ENCODE results near the gene SIGLEC5.

SIGLEC5 gene

GRCh38 chr19:51610576-51610975 lies 19.6 kb downstream of the SIGLEC5 start:
- no peak for DNase-seq (ENCODE audit: low read depth)
- no peak overlapping the region for H3K4me3 ChIP-seq (ENCODE audit: low read depth, low read length)
- TF ChIP-seq, protein P1, sequence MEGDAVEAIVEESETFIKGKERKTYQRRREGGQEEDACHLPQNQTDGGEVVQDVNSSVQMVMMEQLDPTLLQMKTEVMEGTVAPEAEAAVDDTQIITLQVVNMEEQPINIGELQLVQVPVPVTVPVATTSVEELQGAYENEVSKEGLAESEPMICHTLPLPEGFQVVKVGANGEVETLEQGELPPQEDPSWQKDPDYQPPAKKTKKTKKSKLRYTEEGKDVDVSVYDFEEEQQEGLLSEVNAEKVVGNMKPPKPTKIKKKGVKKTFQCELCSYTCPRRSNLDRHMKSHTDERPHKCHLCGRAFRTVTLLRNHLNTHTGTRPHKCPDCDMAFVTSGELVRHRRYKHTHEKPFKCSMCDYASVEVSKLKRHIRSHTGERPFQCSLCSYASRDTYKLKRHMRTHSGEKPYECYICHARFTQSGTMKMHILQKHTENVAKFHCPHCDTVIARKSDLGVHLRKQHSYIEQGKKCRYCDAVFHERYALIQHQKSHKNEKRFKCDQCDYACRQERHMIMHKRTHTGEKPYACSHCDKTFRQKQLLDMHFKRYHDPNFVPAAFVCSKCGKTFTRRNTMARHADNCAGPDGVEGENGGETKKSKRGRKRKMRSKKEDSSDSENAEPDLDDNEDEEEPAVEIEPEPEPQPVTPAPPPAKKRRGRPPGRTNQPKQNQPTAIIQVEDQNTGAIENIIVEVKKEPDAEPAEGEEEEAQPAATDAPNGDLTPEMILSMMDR (IDR thresholded peaks at IDR 0.05; ENCODE audit: low read depth, low read length, missing control alignments) = no peak

GRCh38 chr19:51607920-51608562 lies 22.2 kb downstream of the SIGLEC5 start:
- no peak overlapping the region for H3K4me3 ChIP-seq (ENCODE audit: low read depth, low read length)
- DNase-seq (ENCODE audit: low read depth) = no peak
- TF ChIP-seq, protein P1 (IDR thresholded peaks at IDR 0.05; ENCODE audit: low read depth, low read length, missing control alignments) = peak; percentile 79

GRCh38 chr19:51607077-51607476 lies 23.1 kb downstream of the SIGLEC5 start:
- no peak overlapping the region for H3K4me3 ChIP-seq (ENCODE audit: low read depth, low read length)
- TF ChIP-seq, protein P1 (IDR thresholded peaks at IDR 0.05; ENCODE audit: low read depth, low read length, missing control alignments) = no peak
- peak; percentile 97 for DNase-seq (ENCODE audit: low read depth)

DNA sequence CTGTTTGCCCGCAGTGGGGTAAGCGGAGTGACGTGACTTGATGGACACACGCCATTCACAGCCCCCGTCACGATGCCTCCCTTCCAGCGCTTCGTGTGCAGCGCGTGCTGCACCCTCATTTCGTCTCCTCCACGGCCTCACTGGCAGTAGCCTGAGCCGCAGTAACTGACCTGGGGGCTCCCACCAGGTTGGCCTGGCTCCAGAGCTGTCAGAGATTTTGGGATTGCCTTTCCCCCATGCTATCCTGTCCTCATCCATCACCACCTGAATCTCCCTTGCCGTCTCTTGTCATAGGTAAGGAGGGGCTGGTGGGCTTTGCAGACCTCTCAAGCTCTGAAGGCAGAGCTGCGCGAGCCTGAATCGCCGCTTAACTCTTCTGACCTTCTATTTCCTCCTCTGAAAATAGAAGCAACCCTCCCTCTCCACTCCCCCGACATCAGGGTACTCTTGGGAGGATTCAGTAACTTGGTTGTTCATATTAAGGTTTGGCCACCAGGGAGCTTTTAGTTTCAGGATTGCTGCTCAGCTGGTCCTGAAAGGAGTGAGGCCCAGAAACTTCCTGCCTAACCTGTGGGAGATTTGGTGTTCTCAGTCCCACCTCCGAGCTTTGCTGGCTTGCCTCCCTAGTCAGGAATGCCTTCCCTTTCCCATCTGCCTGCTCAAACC lies 27.9 kb downstream of the SIGLEC5 start:
- H3K4me3 ChIP-seq (ENCODE audit: low read depth, low read length) = 0 out of 2 replicates have a peak overlapping the region, but pooled peaks have one; percentile 1
- no peak for DNase-seq (ENCODE audit: low read depth)
- TF ChIP-seq, protein P1 (IDR thresholded peaks at IDR 0.05; ENCODE audit: low read depth, low read length, missing control alignments) = peak; percentile 41

DNA sequence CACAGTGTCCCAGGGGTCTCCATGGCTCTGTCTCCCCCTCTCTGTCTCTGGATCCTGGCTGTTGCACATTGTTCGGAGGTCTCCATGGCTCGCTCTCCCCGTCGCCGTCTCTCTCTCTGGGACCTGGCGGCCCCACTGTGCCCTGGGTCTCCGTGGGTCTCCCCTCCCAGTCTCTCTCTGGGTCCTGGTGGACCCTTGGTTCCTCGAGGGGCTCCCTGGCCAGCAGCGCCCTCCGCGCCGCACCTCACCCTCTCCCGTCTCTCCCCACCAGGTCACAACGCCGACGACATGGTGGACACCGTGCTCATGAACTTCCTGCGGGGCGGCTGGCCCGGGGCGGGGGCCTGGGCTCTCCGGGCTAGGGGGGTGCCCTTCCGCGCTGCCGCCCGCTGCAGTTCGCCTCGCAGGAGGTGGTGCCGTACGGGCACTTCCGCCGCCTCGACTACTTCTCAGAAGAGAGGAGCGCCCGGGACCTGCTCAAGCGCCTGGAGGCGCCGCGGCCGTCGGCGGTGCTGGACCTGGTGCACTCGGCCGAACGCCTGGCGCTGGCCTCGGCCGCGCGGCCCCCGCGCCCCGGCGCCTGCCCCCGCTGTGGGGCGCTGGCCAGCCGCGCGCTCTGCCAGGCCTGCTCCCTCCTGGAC lies 29.1 kb downstream of the SIGLEC5 start:
- TF ChIP-seq, protein P1 (IDR thresholded peaks at IDR 0.05; ENCODE audit: low read depth, low read length, missing control alignments) = no peak
- no peak for DNase-seq (ENCODE audit: low read depth)
- H3K4me3 ChIP-seq (ENCODE audit: low read depth, low read length) = peak overlapping the region; percentile 22

GRCh38 chr19:51599084-51599483 lies 31.1 kb downstream of the SIGLEC5 start:
- no peak overlapping the region for H3K4me3 ChIP-seq (ENCODE audit: low read depth, low read length)
- DNase-seq (ENCODE audit: low read depth) = no peak
- TF ChIP-seq, protein P1 (IDR thresholded peaks at IDR 0.05; ENCODE audit: low read depth, low read length, missing control alignments) = no peak
